ENCODE results near the gene CCL15.
A peak's percentile ranks its signal among the peaks of the same experiment; 100 is the strongest.
"Not testable (repeated sequence)": the region's sequence is repeated elsewhere in the genome, so short reads cannot be mapped to it uniquely, and the experiment has no call there.

Gene CCL15

DNA sequence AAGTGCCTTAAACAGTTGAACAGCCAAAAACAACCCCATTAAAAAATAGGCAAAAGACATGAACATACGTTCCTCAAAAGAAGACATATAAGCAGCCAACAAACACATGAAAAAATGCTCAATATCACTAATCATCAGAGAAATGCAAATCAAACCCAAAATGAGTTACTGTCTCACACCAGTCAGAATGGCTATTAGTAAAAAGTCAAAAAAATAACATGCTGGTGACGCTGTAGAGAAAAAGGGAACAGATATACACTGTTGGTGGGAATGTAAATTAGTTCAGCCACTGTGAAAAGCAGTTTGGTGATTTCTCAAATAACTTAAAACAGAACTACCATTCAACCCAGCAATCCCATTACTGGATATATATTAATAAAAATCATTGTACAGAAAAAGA lies 6.0 kb downstream of the CCL15 start:
- DNase-seq (ENCODE audit: low read depth, low spot score), result not testable (repeated sequence)

DNA sequence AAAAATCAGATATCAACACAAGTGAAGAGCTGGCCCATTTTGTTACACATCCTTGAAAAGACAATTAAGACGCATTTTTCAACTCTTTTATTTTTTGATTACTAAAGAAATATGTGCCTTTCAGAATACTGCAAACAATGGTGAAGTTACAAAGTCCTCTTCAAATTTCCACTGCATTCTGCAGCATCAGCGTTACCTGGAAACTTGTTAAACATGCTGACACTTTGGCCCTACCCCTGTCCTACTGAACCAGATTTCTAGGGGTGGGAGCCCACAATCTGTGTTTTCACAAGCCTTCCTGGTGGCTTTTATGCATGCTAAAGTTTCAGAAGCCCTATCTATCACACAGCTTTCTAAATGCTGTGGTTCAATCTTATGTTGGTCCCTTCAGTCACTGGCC lies 10.3 kb downstream of the CCL15 start:
- no peak for DNase-seq (ENCODE audit: low read depth, low spot score)

DNA sequence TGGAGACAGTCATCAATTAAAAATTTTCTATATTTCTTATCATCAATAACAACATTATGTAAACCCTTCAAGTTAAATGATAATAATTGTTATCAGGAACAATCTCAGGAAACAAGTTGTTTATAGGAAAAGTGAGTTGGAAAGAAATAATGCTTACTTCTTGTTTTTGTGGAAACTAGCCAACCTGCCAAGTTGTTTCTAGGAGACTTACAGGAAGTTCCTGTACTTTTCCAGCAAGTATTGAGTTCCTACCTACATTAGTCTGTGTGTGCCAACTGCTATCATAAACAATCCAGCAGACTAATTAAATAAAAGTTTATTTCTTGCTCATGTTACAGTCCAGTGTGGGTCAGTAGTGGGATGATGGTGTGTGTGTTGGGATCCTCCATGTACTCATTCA lies 13.2 kb downstream of the CCL15 start:
- no peak for DNase-seq (ENCODE audit: low read depth, low spot score)

DNA sequence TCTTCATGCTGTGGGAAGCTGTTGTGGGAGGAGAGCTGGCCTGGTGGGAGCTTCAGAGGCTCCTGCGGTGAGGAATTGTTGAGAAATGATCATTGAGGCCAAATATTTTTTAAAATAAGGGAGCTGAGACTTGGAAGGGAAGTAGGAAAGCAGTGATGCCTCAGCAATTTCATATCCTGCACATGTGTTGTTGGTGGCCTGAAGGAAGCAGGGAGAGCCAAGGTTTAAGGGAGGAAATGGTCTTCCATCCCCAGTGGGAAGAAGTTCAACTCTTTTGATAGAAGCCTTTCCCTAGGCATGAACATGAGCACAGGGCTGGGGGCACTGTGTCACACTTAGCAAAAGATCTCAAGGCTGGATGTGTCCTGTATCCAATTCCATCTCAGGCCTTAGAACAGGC lies 14.7 kb downstream of the CCL15 start, which contains the start of gene CCL14:
CCL14 (minus strand) TSS at position 87 of the 400 bp plus-strand sequence; CDS start at position 7, 80 bp downstream.
- no peak for DNase-seq (ENCODE audit: low read depth, low spot score)

DNA sequence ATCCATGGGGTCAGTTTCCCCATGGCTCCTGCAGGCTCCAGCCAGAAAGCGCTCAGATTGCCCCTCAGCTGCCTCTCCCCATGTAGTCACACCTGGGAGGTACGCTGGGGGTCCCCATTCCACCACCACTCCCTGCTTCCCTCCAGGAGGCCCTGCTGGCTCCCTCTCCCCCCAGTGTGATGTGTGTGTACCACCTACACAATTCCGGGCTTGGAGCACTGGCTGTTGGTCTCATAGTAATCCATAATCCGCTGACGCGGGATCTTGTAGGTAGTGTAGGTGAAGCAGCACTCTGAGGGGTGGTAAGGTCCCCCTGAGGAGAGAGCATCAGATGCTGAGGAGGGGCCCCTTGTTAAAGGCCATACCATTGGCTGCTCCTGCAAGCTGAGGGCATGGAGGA lies 17.2 kb downstream of the CCL15 start:
- no peak for DNase-seq (ENCODE audit: low read depth, low spot score)

DNA sequence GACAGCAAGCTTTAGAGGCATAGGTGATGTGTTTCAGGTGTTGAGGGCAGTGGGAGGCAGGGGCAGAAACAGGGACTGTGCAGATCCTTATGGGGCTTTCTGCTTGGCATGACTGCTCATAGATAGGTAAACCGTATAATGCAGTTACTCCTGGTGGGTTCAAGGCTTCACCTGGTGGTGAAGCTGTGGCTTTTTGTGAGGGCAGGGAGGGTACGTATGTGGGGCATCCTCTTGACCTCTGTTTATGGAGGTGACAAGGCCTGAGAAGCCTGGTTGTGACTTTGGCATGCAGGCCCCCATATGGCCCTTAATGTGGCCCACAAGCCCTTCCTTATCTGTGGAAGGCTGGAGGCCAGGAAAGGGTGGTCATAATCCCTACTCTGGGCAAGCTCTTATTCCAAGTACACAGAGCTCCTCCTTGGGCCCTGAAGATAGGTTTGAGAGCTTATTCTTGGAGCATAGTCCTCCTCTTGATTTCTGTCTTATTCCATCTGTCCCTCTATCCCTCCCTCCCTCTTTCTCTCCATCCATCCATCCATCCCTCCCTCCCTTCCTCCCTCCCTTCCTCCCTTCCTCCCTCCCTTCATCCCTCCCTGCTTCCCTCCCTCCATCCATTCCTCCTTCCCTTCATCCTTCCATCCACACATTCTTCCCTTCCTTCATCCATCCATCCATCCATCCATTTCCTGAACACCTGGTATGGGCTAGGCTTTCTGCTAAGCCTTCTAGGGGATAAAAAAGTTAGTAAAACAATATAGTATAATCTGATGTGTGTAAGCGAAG lies 18.8 kb downstream of the CCL15 start:
- no peak for DNase-seq (ENCODE audit: low read depth, low spot score)

DNA sequence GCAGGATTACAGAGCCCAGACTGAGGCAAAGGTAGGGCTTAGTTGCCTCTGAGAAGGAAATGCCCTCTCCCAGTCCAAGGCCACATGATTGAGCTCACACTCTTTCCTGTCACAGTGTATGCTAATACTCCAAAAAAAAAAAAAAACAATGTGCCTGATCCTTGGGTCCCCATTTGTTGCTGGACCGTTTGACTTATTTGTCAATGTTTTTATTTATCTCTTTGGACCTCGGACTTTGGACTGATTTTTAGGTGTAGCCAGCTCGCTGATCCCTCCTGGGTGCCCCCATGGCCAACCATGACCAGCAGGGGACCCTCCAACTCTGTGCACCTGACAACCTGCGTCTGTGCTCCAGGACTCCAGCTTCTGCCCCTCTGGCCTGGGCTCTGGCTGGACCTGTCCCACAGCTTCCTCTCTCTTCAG lies 19.4 kb downstream of the CCL15 start:
- no peak for DNase-seq (ENCODE audit: low read depth, low spot score)

DNA sequence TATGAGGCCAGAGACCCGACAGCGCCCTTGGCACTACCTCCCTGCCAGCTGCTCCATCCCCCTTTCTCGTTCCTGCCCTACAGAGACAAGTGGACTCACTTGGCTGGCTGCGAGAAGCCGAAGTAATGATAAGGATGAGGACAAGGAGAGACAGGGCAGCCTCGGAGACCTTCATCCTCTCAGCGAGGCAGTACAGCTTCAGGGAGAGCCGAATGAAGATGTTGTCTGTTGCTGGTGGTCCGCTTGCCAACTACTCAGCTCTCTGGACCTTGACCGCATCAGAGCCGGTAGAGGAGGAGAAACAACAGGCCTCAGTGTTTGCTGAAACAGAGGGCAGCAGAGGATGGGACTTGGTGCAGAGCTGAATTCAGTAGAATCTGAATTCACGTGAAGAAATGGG lies 20.1 kb downstream of the CCL15 start, which contains the start of gene CCL16:
CCL16 (minus strand) TSS at position 252 of the 400 bp plus-strand sequence; CDS start at position 175, 77 bp downstream.
- no peak for DNase-seq (ENCODE audit: low read depth, low spot score)

DNA sequence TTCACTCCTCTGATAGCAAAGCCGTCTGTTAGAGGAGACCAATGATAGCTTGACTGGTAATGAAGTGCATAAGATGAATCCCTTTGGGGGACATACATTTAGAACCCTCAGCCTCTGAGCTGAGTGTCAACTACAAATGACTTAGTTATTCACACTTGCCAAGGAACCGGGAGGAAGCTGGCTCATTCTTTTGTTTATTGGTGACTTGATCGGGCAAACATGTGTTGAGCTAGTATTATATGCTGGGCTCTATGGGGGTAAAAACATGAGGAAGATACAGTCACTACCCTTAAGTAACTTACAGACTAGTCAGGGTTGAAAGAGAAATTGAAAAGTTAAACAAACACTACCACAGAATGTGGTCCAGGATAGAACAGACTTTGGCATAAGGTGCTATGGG lies 23.0 kb downstream of the CCL15 start:
- DNase-seq (ENCODE audit: low read depth, low spot score), result no peak

DNA sequence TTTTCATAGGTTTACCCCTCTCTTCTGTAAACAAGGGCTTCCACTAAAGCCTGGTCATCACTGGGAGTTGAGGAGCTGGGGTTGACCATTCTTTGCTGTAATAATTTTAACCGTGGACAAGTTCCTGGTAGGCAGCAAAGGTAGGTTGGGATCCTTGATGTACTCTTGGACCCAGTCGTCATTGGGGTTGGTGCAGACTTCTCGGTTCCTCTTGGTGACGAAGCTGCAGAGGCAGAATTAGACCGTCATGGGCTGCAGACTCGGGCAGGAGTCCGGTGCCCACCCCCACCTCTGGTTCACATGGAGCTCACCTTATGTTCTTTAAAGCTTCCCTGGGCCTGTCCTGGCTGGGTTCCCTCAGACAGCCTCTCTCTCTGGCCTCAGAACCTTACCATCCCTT lies 23.8 kb downstream of the CCL15 start:
- no peak for DNase-seq (ENCODE audit: low read depth, low spot score)

DNA sequence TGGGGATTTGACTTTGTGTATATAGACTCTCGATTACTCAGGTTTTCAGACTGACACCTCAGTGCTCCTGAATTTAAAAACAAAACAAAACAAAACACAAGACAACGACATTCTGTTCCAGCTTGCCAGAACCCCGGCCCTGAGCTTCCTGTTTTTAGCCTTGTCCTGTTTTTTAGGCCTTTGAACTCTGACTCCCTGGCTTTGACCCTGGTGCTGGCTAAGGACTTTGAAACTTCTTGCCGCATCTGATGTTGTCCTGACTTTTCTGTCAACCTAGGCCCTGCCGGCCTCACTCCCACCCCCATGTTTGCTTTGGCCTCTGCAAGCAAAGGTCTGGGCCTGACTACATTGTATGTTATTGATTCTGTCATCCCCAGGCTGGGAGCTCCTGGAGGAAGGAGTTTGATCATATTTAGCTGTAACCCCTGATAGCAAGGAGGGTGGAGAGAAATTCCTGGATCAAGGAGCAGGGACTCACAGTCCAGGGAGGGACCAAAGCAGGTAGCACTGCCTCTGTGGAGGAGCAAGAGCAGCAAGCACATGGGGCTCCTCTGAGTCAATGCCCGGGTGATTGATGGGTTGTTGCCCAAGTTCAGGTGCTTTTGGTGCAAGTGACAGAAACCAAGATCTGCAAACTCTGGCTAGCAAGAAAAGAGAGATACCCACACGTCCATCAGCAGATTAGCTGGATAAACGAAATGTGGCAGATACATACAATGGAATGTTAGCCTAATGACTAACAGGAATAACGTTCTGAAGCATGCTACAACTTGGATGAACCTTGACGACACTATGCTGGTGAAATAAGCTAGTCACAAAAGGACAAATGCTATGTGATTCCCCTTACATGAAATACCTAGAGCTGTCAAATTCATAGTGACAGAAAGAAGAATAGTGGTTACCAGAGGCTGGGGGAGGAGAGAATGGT lies 27.8 kb downstream of the CCL15 start:
- no peak for DNase-seq (ENCODE audit: low read depth, low spot score)

DNA sequence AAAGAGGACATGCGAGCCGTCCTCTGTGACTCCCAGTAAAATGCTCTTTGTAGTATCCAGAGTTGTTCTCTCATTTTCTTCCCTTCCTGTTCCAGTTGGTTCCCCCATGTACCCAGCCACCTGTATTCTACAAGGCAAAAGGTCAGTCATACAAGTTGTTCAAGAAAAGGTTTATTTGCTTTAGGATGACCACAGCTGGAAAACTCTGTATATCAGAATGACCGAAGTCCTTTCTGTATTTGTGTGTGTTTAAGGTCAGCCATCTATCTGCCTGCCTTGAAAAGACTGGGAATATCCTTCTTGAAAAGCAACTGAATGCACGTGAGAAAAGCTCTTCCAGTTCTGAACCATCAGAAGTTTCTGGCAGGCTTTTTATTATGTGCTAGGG lies 28.4 kb downstream of the CCL15 start:
- no peak for DNase-seq (ENCODE audit: low read depth, low spot score)

DNA sequence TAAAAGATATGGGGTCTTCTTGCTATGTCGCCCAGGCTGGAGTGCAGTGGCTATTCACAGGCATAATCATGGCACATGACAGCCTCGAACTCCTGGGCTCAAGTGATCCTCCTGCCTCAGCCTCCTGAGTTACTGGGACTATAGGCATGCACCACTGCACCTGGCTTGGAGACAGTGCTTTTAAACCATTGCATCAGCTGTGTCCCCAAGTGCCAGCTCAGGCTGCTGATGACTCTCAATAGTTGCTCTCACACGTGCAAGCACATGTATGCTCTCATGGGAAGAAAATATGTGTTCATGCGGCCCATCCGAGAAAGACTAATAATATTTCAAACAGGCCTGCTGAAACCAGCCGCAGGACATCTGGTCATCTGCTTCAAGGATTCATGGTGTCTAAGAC lies 28.8 kb downstream of the CCL15 start:
- no peak for DNase-seq (ENCODE audit: low read depth, low spot score)

DNA sequence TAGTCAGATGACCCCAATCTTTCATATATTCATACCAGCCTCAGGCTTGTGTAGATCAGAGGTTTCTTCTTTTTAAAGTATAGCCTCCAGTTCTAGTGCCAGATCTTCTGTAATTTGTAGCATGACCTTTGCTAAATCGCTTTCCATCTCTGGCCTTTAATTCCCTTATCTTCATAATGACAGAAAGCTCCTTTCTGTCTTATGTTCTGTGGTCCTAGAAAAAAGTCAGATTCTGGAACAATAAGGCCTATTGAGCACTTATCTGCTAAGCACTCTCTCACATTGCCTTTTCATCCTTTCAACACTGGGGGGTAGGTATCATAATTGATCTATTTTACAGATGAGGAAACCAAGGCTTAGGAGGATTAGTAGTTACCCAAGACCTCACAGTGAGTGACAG lies 29.3 kb downstream of the CCL15 start:
- no peak for DNase-seq (ENCODE audit: low read depth, low spot score)

DNA sequence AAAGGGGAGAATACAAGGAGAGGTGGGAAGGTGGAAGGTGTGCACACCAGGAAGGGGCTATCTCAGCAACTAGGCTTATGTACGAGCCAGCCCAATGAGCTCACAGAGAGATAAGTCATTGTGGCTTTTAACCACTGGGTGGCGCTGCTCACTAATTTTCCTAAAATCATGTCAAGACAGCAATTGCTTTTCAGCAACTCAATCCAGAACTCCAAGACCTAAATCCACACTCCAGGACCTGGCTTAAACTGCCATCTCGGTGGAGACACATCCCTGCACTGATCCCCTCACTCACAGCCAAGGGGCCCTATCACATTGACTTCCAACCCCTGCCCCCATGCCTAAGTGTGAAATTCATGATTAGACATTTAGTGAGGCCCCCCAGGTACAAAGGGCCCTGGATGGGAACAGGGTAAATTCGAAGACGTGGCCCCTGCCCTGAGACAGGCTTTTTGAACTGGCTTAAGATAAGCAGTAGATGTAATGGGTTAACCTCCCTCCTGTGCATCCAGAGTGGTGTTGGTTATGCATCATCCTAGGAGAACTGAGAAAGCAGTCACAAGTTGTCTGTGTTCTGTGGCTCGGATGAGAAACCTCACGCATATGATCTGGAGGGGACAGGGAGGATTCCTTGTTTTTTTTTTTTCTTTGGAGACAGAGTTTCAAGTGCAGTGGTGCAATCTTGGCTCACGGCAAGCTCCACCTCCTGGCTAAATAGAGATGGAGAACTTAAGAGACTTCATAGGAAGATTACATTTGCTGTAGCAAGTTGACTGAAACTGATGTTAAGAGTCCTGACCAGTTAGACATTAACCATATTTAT lies 31.6 kb downstream of the CCL15 start:
- DNase-seq (ENCODE audit: low read depth, low spot score), result peak; percentile 54

DNA sequence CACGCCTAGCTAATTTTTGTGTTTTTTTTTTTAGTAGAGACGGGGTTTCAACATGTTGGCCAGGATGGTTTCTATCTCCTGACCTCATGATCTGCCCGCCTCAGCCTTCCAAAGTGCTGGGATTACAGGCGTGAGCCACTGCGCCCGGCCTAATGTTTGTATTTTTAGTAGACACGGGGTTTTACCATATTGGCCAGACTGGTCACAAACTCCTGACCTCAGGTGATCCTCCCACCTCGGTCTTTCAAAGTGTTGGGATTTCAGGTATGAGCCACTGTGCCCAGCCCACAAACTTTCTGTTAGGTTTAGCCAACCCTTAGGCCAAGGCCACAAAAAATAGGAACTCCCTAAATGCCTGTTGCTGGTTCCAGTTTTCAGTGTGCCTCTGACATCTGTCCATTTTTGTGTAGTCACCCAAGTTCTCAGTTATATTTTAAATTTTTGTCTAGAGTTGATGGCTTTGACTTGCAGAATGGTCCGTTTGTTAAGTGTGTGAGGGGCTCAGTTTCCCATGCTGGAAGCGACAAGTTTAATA lies 32.8 kb downstream of the CCL15 start:
- DNase-seq (ENCODE audit: low read depth, low spot score), result no peak

DNA sequence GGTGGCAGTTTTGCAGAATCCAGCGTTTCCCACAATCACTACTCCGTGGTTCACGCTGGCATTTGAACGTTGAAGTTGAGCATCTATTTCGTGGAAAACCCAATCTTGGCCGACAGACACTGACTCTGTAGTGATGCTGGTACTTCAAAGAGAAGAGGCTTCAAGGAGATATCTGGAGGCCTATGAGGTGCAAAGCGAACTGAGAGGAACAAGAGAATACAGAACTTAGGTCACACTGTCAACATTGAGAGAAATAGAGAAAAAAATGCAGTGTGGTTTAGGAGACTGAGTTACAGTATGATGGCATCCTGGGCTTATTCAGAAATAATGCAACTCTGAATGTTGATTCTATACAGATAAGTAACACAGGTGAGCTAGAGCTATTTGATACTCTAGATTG lies 36.1 kb downstream of the CCL15 start:
- no peak for DNase-seq (ENCODE audit: low read depth, low spot score)

DNA sequence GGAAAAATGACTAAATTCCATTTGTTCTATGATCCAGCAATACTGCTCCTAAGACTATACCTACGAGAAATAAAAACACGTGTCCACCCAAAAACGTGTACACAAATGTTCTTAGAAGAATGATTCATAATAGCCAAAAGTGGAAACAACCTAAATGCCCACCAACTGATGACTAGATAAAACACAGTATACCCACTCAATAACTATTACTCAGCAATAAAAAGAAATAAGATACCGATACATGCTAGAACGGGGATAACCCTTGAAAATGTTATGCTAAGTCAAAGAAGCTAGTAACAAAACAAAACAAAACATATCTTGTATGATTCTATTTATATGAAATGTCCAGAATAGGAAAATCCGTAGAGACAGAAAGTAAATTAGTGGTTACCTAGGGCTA lies 37.7 kb downstream of the CCL15 start:
- DNase-seq (ENCODE audit: low read depth, low spot score), result no peak

DNA sequence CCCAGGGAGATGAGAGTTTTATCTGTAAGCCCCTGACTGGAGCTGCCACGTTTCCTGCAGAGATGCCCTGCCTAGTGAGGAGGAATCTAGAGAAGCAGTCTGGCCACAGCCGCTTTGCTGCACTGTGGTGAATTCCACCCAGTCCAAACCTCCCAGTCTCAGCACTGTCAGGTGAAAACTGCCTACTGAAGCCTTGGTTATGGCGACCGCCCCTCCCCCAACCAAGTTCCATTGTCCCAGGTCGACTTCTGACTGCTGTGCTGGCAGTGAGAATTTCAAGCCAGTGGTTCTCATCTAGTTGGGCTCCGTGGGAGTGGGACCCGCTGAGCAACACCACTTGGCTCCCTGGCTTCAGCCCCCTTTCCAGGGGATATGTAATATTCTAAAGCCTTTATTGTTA lies 47.6 kb downstream of the CCL15 start:
- no peak for DNase-seq (ENCODE audit: low read depth, low spot score)

DNA sequence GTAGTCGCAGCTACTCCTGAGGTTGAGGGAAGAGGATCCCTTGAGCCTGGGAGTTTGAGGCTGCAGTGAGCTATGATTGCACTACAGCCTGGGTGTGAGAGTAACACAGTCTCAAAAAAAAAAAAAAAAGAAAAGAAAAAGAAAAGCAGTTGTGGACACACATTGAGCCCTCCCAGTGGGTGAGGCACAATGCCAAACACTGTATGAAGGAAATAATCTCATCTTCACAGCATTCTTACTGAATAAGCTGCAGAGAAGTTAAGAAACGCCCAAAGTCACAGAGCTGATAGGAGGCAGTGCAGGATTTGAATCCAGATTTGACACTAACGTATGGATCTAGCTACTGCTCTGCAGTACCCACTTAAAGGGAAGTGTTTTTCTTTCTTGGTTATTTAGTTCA lies 52.0 kb downstream of the CCL15 start:
- no peak for DNase-seq (ENCODE audit: low read depth, low spot score)

DNA sequence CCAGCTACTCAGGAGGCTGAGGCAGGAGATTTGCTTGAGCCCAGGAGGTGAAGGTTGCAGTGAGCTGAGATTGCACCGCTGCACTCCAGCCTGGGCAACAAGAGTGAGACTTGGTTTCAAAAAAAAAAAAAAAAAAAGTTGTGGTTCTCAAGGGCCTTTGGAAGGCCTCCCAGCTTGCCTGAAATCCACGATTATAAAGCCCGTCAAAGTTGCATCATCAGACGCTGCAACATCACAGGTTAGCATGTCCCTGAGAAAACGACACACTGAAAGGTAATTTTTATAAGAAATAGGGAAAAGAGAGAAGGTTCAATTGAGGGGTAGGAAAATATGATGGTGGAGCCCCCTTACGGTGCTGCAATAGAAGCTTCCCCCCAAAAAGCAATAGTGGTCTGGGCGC lies 53.3 kb downstream of the CCL15 start:
- DNase-seq (ENCODE audit: low read depth, low spot score), result no peak
